Endothelial cell of umbilical vein (primary cell): ENCODE measurements around the gene MVB12B. TPM values are rescaled to one million over a fixed set of nuclear protein-coding genes. Genes with fewer than 3 reads are reported as not detected.

Experiments
- BruUV-seq: library from RNA; stranded (reverse); fragments of 400-500 nt; replicated peaks from 2 replicates; lab custom pipeline; 2021; lab: Mats Ljungman, UMichigan
- CTCF ChIA-PET: fragments of 300-600, 350-600 bp; sonication (Branson Sonifier 250); formaldehyde crosslinking; loops from one replicate; lab custom pipeline; 2021; ENCODE audit warnings: antibody characterized with exemption, inconsistent platforms; lab: Charles Lee
- POLR2A ChIA-PET: fragments of 300-600, 350-600 bp; sonication (Branson Sonifier 250); formaldehyde crosslinking; loops from one replicate; lab custom pipeline; 2021; ENCODE audit warnings: antibody characterized with exemption, inconsistent platforms; lab: Charles Lee
- DNase-seq: peaks from one replicate; pipeline ENCODE4 v3.0.0-alpha.2; 2011; ENCODE audit warnings: low read depth, low spot score
- FAIRE-seq: peaks from 2 replicates; lab custom pipeline; 2011; peaks lifted over from hg19 to GRCh38; lab: Jason Lieb, UNC
- H2AFZ ChIP-seq: 2 replicates; pipeline ENCODE4 v1.6.0; 2012; ENCODE audit warnings: low read depth, low read length, control low read depth, inconsistent platforms
- H3K27ac ChIP-seq: 2 replicates; pipeline ENCODE4 v1.5.1; 2011; ENCODE audit warnings: low read depth, mild to moderate bottlenecking, control low read depth, low read length, moderate library complexity; ENCODE audit not compliant: insufficient read depth
- H3K27me3 ChIP-seq, 2 experiments: 2 replicates each; pipeline versions ENCODE4 v1.6.0 to v1.6.1; 2011; ENCODE audit warnings: low read length in 2 of 2, mixed read lengths in 1 of 2; ENCODE audit not compliant: control insufficient read depth in 2 of 2, insufficient read depth in 2 of 2
- H3K36me3 ChIP-seq, 2 experiments: 2 replicates in 1 of 2; 3 replicates in 1 of 2; pipeline ENCODE4 v1.5.1; 2011; ENCODE audit warnings: low read length in 2 of 2, mild to moderate bottlenecking in 1 of 2, moderate library complexity in 1 of 2; ENCODE audit not compliant: control insufficient read depth in 2 of 2, insufficient read depth in 2 of 2; ENCODE audit errors: extremely low read depth in 1 of 2
- H3K4me1 ChIP-seq: 3 replicates; pipeline ENCODE4 v1.5.1; 2011; ENCODE audit warnings: mild to moderate bottlenecking, low read length; ENCODE audit not compliant: control insufficient read depth, insufficient read depth; ENCODE audit errors: extremely low read depth
- H3K4me2 ChIP-seq: 2 replicates; pipeline ENCODE4 v1.6.1; 2011; ENCODE audit warnings: low read length, control low read depth, mixed read lengths; ENCODE audit not compliant: insufficient read depth
- H3K4me3 ChIP-seq, 3 experiments: fragments of 200-600 bp in 1 of 3; sonication (generic), shearing (Covaris generic) in 1 of 3; replicated peaks in 1 of 3; 2 replicates each; pipeline ENCODE4 v1.5.1; 2011 to 2016; ENCODE audit warnings: control low read depth in 3 of 3, low read length in 3 of 3, mild to moderate bottlenecking in 2 of 3, inconsistent platforms in 1 of 3, low read depth in 1 of 3, moderate library complexity in 1 of 3; ENCODE audit not compliant: insufficient read depth in 1 of 3
- H3K79me2 ChIP-seq: 2 replicates; pipeline ENCODE4 v1.6.0; 2012; ENCODE audit warnings: low read length, inconsistent platforms; ENCODE audit not compliant: control insufficient read depth, insufficient read depth
- H3K9ac ChIP-seq: replicated peaks from 2 replicates; pipeline ENCODE3; 2011; ENCODE audit warnings: low read length, control low read depth; ENCODE audit not compliant: insufficient read depth; ENCODE audit errors: extremely low read depth
- H3K9me1 ChIP-seq: replicated peaks from 3 replicates; pipeline ENCODE4 v1.6.0; 2011; ENCODE audit warnings: mild to moderate bottlenecking, low read length; ENCODE audit not compliant: control insufficient read depth, insufficient read depth; ENCODE audit errors: extremely low read depth
- H3K9me3 ChIP-seq: replicated peaks from 2 replicates; pipeline ENCODE4 v1.5.1; 2012; ENCODE audit warnings: low read length, inconsistent platforms; ENCODE audit not compliant: control insufficient read depth, insufficient read depth
- H4K20me1 ChIP-seq: replicated peaks from 2 replicates; pipeline ENCODE3; 2011; ENCODE audit warnings: mild to moderate bottlenecking, low read length; ENCODE audit not compliant: control insufficient read depth, insufficient read depth; ENCODE audit errors: extremely low read depth
- FOS ChIP-seq: IDR thresholded peaks from 2 replicates; pipeline ENCODE4 v1.6.1; 2011; ENCODE audit warnings: mild to moderate bottlenecking, low read length, moderate library complexity, borderline replicate concordance; ENCODE audit not compliant: insufficient read depth
- GATA2 ChIP-seq: IDR thresholded peaks from 2 replicates; pipeline ENCODE4 v1.7.0; 2011; ENCODE audit warnings: low read depth, mild to moderate bottlenecking, moderate library complexity, mixed read lengths, low read length; ENCODE audit not compliant: insufficient read length, insufficient read depth
- JUN ChIP-seq: IDR thresholded peaks from 2 replicates; pipeline ENCODE4 v1.6.1; 2011; ENCODE audit warnings: borderline replicate concordance, low read depth; ENCODE audit not compliant: insufficient read length, insufficient read depth
- MYC ChIP-seq: IDR thresholded peaks from one replicate; pipeline ENCODE4 v1.6.1; 2011; ENCODE audit warnings: mild to moderate bottlenecking, low read depth, low read length
- POLR2AphosphoS5 ChIP-seq: IDR thresholded peaks from 2 replicates; pipeline ENCODE4 v1.6.1; 2012; ENCODE audit warnings: low read depth, mild to moderate bottlenecking, control low read depth, low read length, moderate library complexity; ENCODE audit not compliant: insufficient read depth
- dilution Hi-C: fragments of 300-500 bp; cut with MboI; formaldehyde crosslinking; loops from one replicate; pipeline ENCODE4 v1.15.0; 2019; ENCODE audit warnings: low sequenced_read_pairs; ENCODE audit not compliant: extremely low pct_ligation_motif_present
- intact Hi-C: fragments of 100-400 bp; cut with micrococcal nuclease; formaldehyde crosslinking; loops from one replicate; pipeline ENCODE4 v1.10.0; 2022
- polyA plus RNA-seq, 4 experiments: library from polyadenylated mRNA; depleted of rRNA in 3 of 4; stranded (reverse) in 3 of 4; unstranded in 1 of 4; fragments of >200 nt; gene quantifications; 2 replicates each; pipeline versions ENCODE4 v1.2.1 to v1.2.3, GENCODE V29; 2011 to 2012; ENCODE audit warnings: missing spikeins in 1 of 4
- total RNA-seq: library from RNA; stranded (reverse); gene quantifications from 2 replicates; pipeline ENCODE4 v1.2.3, GENCODE V29; 2021
- TF ChIP-seq, protein P1 (sequence below): IDR thresholded peaks from 2 replicates; pipeline ENCODE4 v1.6.1; 2011; ENCODE audit not compliant: insufficient read depth, insufficient read length
- TF ChIP-seq, protein P2 (sequence below), 2 donors: IDR thresholded peaks; 1 replicate in 1 of 2; 2 replicates in 1 of 2; pipeline ENCODE4 v1.5.1; 2011; ENCODE audit warnings: low read length in 2 of 2, mild to moderate bottlenecking in 2 of 2, moderate library complexity in 2 of 2, control low read depth in 1 of 2, inconsistent platforms in 1 of 2, low read depth in 1 of 2; ENCODE audit not compliant: insufficient read depth in 1 of 2; ENCODE audit errors: extremely low read depth in 1 of 2

The MVB12B gene
- total and polyA plus RNA-seq, 2 donors (not counting 3 experiments of a cell fraction or from before 2014, with no cell fraction given) = 6.6 to 17.3 TPM

- no peaks in the 10 kb centered on the region for H3K27me3 ChIP-seq
- no peaks in the 10 kb centered on the region for H3K9me3 ChIP-seq
- no peaks in the 10 kb centered on the region for H3K9me1 ChIP-seq
- no peak overlapping the region for H2AFZ ChIP-seq
- no peaks in the 10 kb centered on the region for H4K20me1 ChIP-seq
- DNase-seq (no peak), FAIRE-seq (no peak)
- no peaks in the 10 kb centered on the region for H3K36me3 ChIP-seq
- BruUV-seq = no TSS peak
- dilution Hi-C loops = no loop called here
- H3K27ac ChIP-seq = no peak overlapping the region
- intact Hi-C loops = no loop called here
- H3K9ac ChIP-seq = no peak overlapping the region
- no peak for TF ChIP-seq POLR2AphosphoS5
- TF ChIP-seq, protein P1, sequence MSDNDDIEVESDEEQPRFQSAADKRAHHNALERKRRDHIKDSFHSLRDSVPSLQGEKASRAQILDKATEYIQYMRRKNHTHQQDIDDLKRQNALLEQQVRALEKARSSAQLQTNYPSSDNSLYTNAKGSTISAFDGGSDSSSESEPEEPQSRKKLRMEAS = no peak
- no peak overlapping the region for H3K4me3 ChIP-seq
- peaks cover 12% of the 10 kb centered on the region for H3K4me1 ChIP-seq
- H3K79me2 ChIP-seq = no peaks in the 10 kb centered on the region
- POLR2A ChIA-PET = no interaction called here
- no peak overlapping the region for H3K4me2 ChIP-seq
- CTCF ChIA-PET = no interaction called here
Measured at GRCh38 chr9:126363250-126363649, 36.6 kb downstream of the MVB12B start.

DNA sequence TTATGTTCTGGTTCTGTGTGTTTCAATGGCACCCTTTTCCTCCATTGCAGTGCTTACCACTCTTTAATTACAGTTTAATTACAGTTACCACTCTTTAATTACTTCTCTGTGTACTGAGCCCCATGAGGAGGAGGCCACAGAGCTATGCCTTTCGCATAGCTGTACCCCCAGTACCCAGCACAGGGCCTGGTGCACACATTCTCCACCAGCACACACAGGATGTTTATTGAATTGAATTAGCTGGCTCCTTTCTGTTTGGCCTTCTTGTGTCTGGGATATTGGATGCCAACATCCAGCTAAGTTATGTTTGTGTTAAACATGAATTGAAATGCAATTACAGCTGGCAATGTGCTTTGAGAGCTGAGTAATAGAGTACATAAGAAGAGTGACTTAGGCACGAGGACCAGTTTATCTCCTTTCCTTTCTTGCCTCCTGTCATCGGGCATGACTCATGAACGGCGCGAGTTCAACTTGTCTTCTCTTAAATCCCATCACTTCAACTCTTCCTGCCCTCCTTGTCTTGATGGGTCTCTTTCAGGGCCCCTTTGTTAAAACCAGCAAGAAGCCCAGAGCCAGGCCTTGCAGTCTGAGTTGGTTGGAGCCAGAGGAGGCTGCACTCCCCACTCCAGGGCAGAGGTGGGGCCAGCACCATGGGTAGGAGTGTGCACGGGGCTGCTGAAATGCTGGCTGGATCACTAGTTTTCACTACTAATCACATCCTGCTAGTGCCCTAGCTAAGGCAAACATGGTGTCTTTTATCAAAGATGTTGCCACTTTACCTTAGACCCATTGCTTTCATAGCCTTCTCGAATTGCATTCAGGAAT is 37.4 kb downstream of the MVB12B start:
- FAIRE-seq (peak; percentile 81), DNase-seq (peak; percentile 52)
- no peaks in the 10 kb centered on the region for H3K27me3 ChIP-seq
- H3K4me3 ChIP-seq = no peak overlapping the region
- dilution Hi-C loops (no loop called here), intact Hi-C loops (no loop called here)
- no peaks in the 10 kb centered on the region for H4K20me1 ChIP-seq
- no peak overlapping the region for H3K27ac ChIP-seq
- H3K9me3 ChIP-seq = no peaks in the 10 kb centered on the region
- no peaks in the 10 kb centered on the region for H3K9me1 ChIP-seq
- H3K4me2 ChIP-seq = no peak overlapping the region
- POLR2A ChIA-PET = no interaction called here
- no peak for TF ChIP-seq JUN
- TF ChIP-seq GATA2 = peak; percentile 34
- no peak for TF ChIP-seq MYC
- peak; percentile 70 for TF ChIP-seq FOS
- TF ChIP-seq, protein P2, sequence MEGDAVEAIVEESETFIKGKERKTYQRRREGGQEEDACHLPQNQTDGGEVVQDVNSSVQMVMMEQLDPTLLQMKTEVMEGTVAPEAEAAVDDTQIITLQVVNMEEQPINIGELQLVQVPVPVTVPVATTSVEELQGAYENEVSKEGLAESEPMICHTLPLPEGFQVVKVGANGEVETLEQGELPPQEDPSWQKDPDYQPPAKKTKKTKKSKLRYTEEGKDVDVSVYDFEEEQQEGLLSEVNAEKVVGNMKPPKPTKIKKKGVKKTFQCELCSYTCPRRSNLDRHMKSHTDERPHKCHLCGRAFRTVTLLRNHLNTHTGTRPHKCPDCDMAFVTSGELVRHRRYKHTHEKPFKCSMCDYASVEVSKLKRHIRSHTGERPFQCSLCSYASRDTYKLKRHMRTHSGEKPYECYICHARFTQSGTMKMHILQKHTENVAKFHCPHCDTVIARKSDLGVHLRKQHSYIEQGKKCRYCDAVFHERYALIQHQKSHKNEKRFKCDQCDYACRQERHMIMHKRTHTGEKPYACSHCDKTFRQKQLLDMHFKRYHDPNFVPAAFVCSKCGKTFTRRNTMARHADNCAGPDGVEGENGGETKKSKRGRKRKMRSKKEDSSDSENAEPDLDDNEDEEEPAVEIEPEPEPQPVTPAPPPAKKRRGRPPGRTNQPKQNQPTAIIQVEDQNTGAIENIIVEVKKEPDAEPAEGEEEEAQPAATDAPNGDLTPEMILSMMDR (IDR thresholded peaks at IDR 0.05; ENCODE audit: extremely low read depth in 1 of 2, insufficient read depth in 1 of 2, low read depth in 1 of 2, low read length in 2 of 2) = no peak
- H2AFZ ChIP-seq = no peak overlapping the region
- BruUV-seq = no TSS peak
- H3K79me2 ChIP-seq = no peaks in the 10 kb centered on the region
- no peaks in the 10 kb centered on the region for H3K36me3 ChIP-seq
- no peak overlapping the region for H3K9ac ChIP-seq
- CTCF ChIA-PET = interaction anchor here (0.9 kb wide), 1 partner anchor 35 kb away, joined by 5 read pairs; no protein-coding TSS in a partner anchor
- peaks cover 12% of the 10 kb centered on the region for H3K4me1 ChIP-seq
